BJ (cell line): ENCODE measurements around the gene GREM1. TPM values are rescaled to one million over a fixed set of nuclear protein-coding genes. Genes with fewer than 3 reads are reported as not detected.

Experiments used
- CTCF ChIA-PET: fragments of 350-600 bp; formaldehyde crosslinking; extraction: SDS; loops from one replicate; lab custom pipeline; 2021; ENCODE audit warnings: antibody characterized with exemption, inconsistent platforms; lab: Yijun Ruan, JAX
- POLR2A ChIA-PET: fragments of 300-600 bp; sonication (Branson Sonifier 250); formaldehyde crosslinking; extraction: SDS; loops from one replicate; lab custom pipeline; 2021; ENCODE audit warnings: antibody characterized with exemption; lab: Charles Lee
- DNase-seq: peaks from one replicate; pipeline ENCODE4 v3.0.0-alpha.2; 2011; ENCODE audit warnings: low read depth
- H3K27me3 ChIP-seq: 2 replicates; pipeline ENCODE4 v1.6.0; 2011; ENCODE audit warnings: low read length; ENCODE audit not compliant: control insufficient read depth, insufficient read depth
- H3K36me3 ChIP-seq: 2 replicates; pipeline ENCODE4 v1.5.1; 2011; ENCODE audit warnings: low read length; ENCODE audit not compliant: control insufficient read depth, insufficient read depth
- H3K4me3 ChIP-seq: 2 replicates; pipeline ENCODE4 v1.5.1; 2011; ENCODE audit warnings: low read depth, mild to moderate bottlenecking, control low read depth, low read length
- polyA plus RNA-seq: library from polyadenylated mRNA; depleted of rRNA; stranded (reverse); fragments of >200 nt; gene quantifications from 2 replicates; pipeline ENCODE4 v1.2.3, GENCODE V29; 2011
- TF ChIP-seq, protein P1 (sequence below): IDR thresholded peaks from 2 replicates; pipeline ENCODE4 v1.5.1; 2011; ENCODE audit warnings: low read depth, mild to moderate bottlenecking, control low read depth, inconsistent platforms, low read length, moderate library complexity; ENCODE audit not compliant: insufficient read depth

The GREM1 gene
- polyA plus RNA-seq, 1 experiment, result 2,694 TPM

DNA sequence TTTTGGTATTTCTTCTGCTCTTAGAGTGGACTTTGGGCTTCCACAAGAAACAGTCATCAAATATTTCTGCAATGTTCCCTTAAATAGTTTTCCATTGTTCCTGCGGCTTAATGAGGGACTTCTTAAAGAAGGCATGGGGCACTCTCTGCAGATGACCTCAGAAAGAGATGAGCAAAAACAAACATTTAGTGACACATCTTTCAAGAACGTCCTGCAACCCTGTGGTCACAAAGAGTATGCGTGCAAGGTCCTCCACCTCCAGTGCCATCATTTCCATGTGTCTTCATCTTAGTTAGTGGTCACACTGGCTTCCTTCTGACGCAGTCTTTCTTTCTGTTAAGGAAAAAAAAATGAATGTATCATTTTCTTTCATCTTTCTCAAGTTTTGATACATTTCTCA, 56.2 kb downstream of the GREM1 start:
- ChIA-PET POLR2A (interaction anchor here (1.0 kb wide), 1 partner anchor 54 kb away, joined by 3 read pairs; no protein-coding TSS in a partner anchor), CTCF (interaction anchor here (1.8 to 2.5 kb wide), 3 partner anchors 11 to 105 kb away, joined by 4 to 10 read pairs (median 6); no protein-coding TSS in a partner anchor)
- TF ChIP-seq, protein P1, sequence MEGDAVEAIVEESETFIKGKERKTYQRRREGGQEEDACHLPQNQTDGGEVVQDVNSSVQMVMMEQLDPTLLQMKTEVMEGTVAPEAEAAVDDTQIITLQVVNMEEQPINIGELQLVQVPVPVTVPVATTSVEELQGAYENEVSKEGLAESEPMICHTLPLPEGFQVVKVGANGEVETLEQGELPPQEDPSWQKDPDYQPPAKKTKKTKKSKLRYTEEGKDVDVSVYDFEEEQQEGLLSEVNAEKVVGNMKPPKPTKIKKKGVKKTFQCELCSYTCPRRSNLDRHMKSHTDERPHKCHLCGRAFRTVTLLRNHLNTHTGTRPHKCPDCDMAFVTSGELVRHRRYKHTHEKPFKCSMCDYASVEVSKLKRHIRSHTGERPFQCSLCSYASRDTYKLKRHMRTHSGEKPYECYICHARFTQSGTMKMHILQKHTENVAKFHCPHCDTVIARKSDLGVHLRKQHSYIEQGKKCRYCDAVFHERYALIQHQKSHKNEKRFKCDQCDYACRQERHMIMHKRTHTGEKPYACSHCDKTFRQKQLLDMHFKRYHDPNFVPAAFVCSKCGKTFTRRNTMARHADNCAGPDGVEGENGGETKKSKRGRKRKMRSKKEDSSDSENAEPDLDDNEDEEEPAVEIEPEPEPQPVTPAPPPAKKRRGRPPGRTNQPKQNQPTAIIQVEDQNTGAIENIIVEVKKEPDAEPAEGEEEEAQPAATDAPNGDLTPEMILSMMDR, result no peak
- H3K27me3 ChIP-seq, result no peaks in the 10 kb centered on the region
- no peaks in the 10 kb centered on the region for H3K36me3 ChIP-seq
- no peak overlapping the region for H3K4me3 ChIP-seq
- peak; percentile 97 for DNase-seq

DNA sequence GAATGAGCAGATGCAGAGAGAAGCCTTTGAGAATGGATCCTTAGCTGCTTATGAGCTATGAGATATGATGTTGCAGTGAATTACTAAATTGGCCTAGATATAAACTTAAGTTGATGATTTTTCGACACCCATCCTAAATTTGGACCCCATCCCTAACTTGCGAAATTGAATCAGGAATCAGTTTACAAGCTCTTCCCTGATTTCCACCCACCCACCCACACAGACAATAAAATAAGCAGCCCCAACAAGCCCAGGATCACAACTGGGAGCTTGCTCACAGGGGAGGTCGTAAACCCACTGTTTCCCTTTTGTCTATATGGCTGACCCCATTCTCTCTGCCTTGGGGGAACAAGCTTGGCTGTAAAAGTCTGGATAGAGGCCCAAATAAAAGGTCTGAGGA, 57.3 kb downstream of the GREM1 start:
- no peak for DNase-seq
- Histone ChIP-seq H3K4me3 (no peak overlapping the region), H3K36me3 (no peaks in the 10 kb centered on the region), H3K27me3 (no peaks in the 10 kb centered on the region)
- ChIA-PET POLR2A (interaction anchor here (0.6 kb wide), 1 partner anchor 130 kb away, joined by 4 read pairs; no protein-coding TSS in a partner anchor), CTCF (interaction anchor here (1.2 to 2.5 kb wide), 4 partner anchors 9 to 106 kb away, joined by 4 to 10 read pairs (median 5); no protein-coding TSS in a partner anchor)
- TF ChIP-seq, protein P1, result no peak

DNA sequence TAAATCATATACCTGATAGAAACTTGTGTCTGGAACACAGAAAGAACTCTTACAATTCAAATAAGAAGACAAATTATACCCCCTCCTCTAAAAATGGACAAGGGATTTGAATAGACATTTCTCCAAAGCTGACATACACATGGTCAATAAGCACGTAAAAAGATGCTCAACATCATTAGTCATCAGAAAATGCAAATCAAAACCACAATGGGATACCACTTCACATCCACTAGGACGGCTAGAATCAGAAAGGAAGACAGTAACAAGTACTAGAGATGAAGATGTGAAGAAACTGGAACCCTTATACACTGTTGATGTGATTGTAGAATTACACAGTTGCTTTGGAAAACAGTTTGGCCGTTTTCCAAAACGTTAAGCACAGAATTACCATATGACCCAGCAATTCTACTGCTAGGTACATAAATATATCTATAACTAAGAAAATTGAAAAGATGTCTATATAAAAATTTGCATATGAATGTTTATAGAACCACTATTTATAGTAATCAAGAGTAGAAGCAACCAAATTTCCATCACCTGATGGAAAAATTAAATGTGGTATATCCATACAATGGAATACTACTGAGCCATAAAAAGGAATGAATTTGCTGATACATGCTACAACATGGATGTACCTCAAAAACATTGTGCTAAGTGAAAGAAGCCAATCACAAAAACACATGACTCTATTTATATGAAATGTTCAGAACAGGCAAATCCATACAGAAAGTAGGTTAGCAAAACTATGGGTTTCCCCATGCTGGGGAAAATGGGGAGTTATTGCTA, 60.8 kb downstream of the GREM1 start:
- no peak for DNase-seq
- H3K36me3 ChIP-seq, result no peaks in the 10 kb centered on the region
- H3K27me3 ChIP-seq, result no peaks in the 10 kb centered on the region
- POLR2A ChIA-PET, result no interaction called here
- CTCF ChIA-PET, result no interaction called here
- no peak overlapping the region for H3K4me3 ChIP-seq
- TF ChIP-seq, protein P1, result no peak

DNA sequence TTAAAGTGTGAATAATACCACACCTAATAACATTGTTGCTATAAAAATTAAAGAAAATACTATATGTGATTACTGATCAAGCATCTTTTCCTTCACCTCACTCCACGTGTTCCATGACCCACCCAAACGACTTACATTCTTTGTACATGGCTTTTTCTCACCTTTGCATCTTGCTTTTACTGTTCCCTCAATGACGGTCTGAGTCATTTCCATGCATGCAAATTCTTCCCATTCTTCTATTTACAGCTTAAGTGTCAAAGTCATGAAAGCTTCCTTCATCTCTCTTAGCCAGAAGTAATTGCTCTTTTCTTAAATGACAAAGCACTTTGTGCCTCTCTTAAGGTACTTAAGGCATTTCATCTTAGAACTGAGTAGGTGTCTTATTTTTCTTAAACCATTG, 64.0 kb downstream of the GREM1 start:
- TF ChIP-seq, protein P1, result no peak
- CTCF ChIA-PET, result interaction anchor here (0.7 kb wide), 1 partner anchor 119 kb away, joined by 3 read pairs; no protein-coding TSS in a partner anchor
- POLR2A ChIA-PET, result no interaction called here
- Histone ChIP-seq H3K36me3 (no peaks in the 10 kb centered on the region), H3K27me3 (no peaks in the 10 kb centered on the region), H3K4me3 (no peak overlapping the region)
- DNase-seq, result no peak

DNA sequence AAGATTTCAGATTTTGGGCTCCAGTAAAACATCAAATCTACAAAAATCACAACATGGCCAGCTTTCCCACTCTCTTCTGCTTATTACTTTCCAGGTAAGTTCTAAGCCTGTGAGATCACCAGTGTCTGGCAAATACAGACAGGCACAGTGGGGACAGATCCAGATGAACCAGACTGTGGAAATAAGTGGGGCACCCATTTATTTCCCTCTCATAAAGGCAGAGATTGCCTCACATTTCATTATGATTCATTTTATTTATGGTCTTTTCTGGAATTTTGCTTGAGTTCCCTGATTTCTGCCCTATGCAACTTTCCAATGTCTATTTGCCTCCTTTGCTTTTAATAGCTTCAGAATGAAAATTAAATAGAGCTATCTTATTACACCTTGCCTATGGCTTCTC, 66.8 kb downstream of the GREM1 start:
- Histone ChIP-seq H3K36me3 (no peaks in the 10 kb centered on the region), H3K4me3 (no peak overlapping the region), H3K27me3 (no peaks in the 10 kb centered on the region)
- POLR2A ChIA-PET, result no interaction called here
- CTCF ChIA-PET, result interaction anchor here (1.0 to 2.0 kb wide), 4 partner anchors 9 to 133 kb away, joined by 3 to 10 read pairs (median 4); no protein-coding TSS in a partner anchor
- TF ChIP-seq, protein P1, result no peak
- peak; percentile 32 for DNase-seq
